ENCODE results near the gene GH1.
A peak's percentile ranks its signal among the peaks of the same experiment; 100 is the strongest.

GH1 gene

DNA sequence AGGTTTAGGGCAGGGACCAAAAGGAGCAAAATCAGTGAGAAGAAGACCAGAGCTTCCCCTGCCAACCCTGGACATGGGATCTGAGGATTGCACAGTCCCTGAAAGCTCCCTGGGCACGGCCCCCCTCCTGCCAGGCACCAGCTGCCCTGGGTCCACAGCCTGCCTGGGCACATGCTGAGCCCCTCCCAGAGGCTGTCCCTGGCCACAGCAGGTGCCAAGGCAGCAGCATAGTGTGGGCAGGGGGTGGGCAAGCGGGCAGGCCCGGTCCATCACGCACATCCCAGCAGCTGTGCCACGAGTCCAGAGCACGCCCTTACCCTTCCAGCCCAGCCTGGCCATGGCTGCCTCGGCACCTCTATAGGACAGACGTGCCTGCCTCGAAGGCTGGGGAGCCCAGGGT is 41.4 kb upstream of the GH1 start:
- Histone ChIP-seq H3K4me3 (ENCODE audit: insufficient read length, low read depth) (peak overlapping the region; percentile 13), H3K4me1 (ENCODE audit: insufficient read depth, insufficient read length) (peaks cover 18% of the 10 kb centered on the region), H3K27me3 (ENCODE audit: insufficient read depth, insufficient read length) (peaks cover 6% of the 10 kb centered on the region), H3K9ac (ENCODE audit: insufficient read length, low read depth) (peak overlapping the region; percentile 46), H3K9me3 (ENCODE audit: insufficient read depth, low read length) (no peaks in the 10 kb centered on the region), H3K36me3 (ENCODE audit: insufficient read depth, insufficient read length, low read length) (no peaks in the 10 kb centered on the region)
- DNase-seq (ENCODE audit: low read depth, low spot score): no peak
- TF ChIP-seq SUZ12 (IDR thresholded peaks at IDR 0.05; ENCODE audit: extremely low read depth, insufficient read depth, insufficient read length) (no peak), YY1 (IDR thresholded peaks at IDR 0.05; ENCODE audit: insufficient read depth, insufficient read length) (no peak), ZNF274 (IDR thresholded peaks at IDR 0.05; ENCODE audit: low read depth, low read length) (no peak)

DNA sequence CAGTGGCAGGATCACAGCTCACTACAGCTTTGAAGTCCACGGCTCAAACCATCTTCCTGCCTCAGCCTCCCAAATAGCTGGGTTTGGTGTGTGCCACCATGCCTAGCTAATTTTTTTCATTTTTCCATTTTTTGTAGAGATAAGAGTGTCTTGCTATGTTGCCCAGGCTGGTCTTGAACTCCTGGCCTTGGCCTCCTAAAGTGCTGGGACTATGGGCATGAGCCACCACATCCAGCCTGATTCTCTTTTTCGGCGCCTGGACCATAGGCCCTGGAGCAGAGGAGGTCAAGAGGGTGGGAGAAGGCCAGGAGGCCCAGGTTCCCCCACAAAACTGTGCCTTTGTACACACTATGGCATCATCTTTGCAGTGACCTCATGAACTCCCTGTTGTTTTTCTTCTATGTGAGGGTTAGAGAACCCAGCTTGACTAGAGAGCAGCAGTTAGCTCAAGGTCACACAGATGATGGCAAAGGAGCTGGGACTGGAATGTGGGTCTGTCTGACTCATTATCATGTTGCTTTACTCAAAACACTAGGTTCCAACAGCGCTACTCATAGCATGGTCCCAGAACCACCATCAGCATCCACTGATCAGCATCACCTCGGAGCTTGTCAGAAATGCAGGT is 37.8 kb upstream of the GH1 start:
- H3K36me3 ChIP-seq (ENCODE audit: insufficient read depth, insufficient read length, low read length): no peaks in the 10 kb centered on the region
- H3K27me3 ChIP-seq (ENCODE audit: insufficient read depth, insufficient read length): peaks cover 6% of the 10 kb centered on the region
- H3K4me1 ChIP-seq (ENCODE audit: insufficient read depth, insufficient read length): peaks cover 13% of the 10 kb centered on the region
- H3K4me3 ChIP-seq (ENCODE audit: insufficient read length, low read depth): no peak overlapping the region
- H3K9ac ChIP-seq (ENCODE audit: insufficient read length, low read depth): no peak overlapping the region
- no peaks in the 10 kb centered on the region for H3K9me3 ChIP-seq (ENCODE audit: insufficient read depth, low read length)
- no peak for DNase-seq (ENCODE audit: low read depth, low spot score)
- TF ChIP-seq SUZ12 (IDR thresholded peaks at IDR 0.05; ENCODE audit: extremely low read depth, insufficient read depth, insufficient read length): no peak
- TF ChIP-seq ZNF274 (IDR thresholded peaks at IDR 0.05; ENCODE audit: low read depth, low read length): no peak
- TF ChIP-seq YY1 (IDR thresholded peaks at IDR 0.05; ENCODE audit: insufficient read depth, insufficient read length): no peak

DNA sequence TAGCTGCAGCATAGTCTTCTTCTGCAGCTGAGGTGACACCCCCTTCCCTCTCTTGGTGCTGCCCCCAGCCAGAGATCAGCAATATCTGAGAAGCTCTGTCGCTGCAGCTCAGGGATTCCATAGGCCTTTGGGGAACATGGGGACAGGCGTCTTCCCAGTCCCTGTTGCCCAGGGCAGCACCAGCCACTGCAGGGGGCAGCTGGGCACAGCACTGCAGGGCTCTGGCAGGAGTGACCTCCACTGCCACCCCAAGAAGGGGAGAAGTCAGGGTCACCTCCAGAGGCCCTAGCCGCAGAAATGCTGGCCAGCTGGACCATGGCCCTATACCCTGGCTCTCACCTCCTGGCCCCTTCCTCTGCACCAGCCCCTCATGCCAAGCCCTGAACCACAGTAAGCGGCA is 37.2 kb upstream of the GH1 start:
- Histone ChIP-seq H3K36me3 (ENCODE audit: insufficient read depth, insufficient read length, low read length) (no peaks in the 10 kb centered on the region), H3K4me1 (ENCODE audit: insufficient read depth, insufficient read length) (peaks cover 14% of the 10 kb centered on the region), H3K9me3 (ENCODE audit: insufficient read depth, low read length) (no peaks in the 10 kb centered on the region), H3K27me3 (ENCODE audit: insufficient read depth, insufficient read length) (peaks cover 6% of the 10 kb centered on the region), H3K4me3 (ENCODE audit: insufficient read length, low read depth) (no peak overlapping the region), H3K9ac (ENCODE audit: insufficient read length, low read depth) (no peak overlapping the region)
- no peak for DNase-seq (ENCODE audit: low read depth, low spot score)
- TF ChIP-seq ZNF274 (IDR thresholded peaks at IDR 0.05; ENCODE audit: low read depth, low read length) (no peak), SUZ12 (IDR thresholded peaks at IDR 0.05; ENCODE audit: extremely low read depth, insufficient read depth, insufficient read length) (no peak), YY1 (IDR thresholded peaks at IDR 0.05; ENCODE audit: insufficient read depth, insufficient read length) (no peak)

DNA sequence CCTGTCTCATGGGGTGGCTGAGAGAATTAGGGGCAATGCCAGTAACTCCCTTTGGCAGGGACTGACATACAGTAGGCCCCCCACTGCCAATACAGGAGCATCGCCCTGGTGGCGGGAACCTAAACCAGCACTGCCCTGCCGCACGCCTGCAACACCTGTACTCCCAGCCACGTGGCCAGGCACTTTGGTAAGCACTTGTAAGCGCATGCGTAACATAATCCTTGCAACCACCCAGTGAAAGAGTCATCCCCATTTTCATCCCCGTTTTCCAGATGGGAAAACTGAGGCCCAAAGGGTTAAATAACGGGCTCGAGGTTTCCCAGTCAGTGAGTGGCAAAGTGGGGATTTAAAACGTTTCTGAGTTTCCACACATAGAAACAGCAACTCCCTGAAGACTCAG is 36.6 kb upstream of the GH1 start:
- Histone ChIP-seq H3K27me3 (ENCODE audit: insufficient read depth, insufficient read length) (peaks cover 5% of the 10 kb centered on the region), H3K4me3 (ENCODE audit: insufficient read length, low read depth) (no peak overlapping the region), H3K36me3 (ENCODE audit: insufficient read depth, insufficient read length, low read length) (no peaks in the 10 kb centered on the region), H3K4me1 (ENCODE audit: insufficient read depth, insufficient read length) (peaks cover 15% of the 10 kb centered on the region), H3K9me3 (ENCODE audit: insufficient read depth, low read length) (no peaks in the 10 kb centered on the region), H3K9ac (ENCODE audit: insufficient read length, low read depth) (no peak overlapping the region)
- no peak for TF ChIP-seq YY1 (IDR thresholded peaks at IDR 0.05; ENCODE audit: insufficient read depth, insufficient read length)
- no peak for TF ChIP-seq ZNF274 (IDR thresholded peaks at IDR 0.05; ENCODE audit: low read depth, low read length)
- TF ChIP-seq SUZ12 (IDR thresholded peaks at IDR 0.05; ENCODE audit: extremely low read depth, insufficient read depth, insufficient read length): no peak
- DNase-seq (ENCODE audit: low read depth, low spot score): no peak

DNA sequence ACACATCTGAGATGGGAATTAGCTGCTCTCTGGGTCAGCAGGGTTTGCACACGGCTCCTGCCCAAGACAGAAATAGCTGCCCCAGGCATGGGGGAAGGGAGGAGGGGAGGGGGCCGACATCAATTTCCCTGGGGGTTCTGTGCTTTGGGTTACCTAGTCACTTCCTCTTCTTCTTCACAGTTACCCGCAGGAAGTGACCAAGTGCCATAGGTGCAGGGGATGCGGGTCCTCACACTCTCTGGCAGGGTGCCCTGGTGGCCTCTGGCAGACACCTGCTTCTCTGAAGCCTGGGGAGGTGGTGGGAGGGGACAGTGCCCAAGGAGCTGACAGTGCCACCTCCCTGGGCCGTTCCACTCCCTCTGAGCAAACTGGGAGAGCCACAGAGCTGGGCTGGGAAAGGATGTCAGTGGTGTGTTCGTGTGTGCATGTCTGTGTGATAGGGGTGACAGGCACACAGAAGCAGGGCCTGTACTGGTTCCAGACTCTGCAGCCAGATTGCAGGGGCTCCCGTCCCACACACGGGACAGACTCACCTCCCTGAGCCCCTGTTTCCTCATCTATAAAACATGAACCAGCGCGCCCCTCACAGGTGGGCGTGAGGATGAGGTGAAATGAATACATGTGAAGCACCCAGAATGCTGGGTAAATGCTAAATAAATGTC is 35.9 kb upstream of the GH1 start:
- Histone ChIP-seq H3K4me3 (ENCODE audit: insufficient read length, low read depth) (no peak overlapping the region), H3K36me3 (ENCODE audit: insufficient read depth, insufficient read length, low read length) (no peaks in the 10 kb centered on the region), H3K27me3 (ENCODE audit: insufficient read depth, insufficient read length) (no peaks in the 10 kb centered on the region), H3K9me3 (ENCODE audit: insufficient read depth, low read length) (no peaks in the 10 kb centered on the region), H3K4me1 (ENCODE audit: insufficient read depth, insufficient read length) (peaks cover 9% of the 10 kb centered on the region), H3K9ac (ENCODE audit: insufficient read length, low read depth) (no peak overlapping the region)
- TF ChIP-seq YY1 (IDR thresholded peaks at IDR 0.05; ENCODE audit: insufficient read depth, insufficient read length) (no peak), ZNF274 (IDR thresholded peaks at IDR 0.05; ENCODE audit: low read depth, low read length) (no peak), SUZ12 (IDR thresholded peaks at IDR 0.05; ENCODE audit: extremely low read depth, insufficient read depth, insufficient read length) (no peak)
- no peak for DNase-seq (ENCODE audit: low read depth, low spot score)

DNA sequence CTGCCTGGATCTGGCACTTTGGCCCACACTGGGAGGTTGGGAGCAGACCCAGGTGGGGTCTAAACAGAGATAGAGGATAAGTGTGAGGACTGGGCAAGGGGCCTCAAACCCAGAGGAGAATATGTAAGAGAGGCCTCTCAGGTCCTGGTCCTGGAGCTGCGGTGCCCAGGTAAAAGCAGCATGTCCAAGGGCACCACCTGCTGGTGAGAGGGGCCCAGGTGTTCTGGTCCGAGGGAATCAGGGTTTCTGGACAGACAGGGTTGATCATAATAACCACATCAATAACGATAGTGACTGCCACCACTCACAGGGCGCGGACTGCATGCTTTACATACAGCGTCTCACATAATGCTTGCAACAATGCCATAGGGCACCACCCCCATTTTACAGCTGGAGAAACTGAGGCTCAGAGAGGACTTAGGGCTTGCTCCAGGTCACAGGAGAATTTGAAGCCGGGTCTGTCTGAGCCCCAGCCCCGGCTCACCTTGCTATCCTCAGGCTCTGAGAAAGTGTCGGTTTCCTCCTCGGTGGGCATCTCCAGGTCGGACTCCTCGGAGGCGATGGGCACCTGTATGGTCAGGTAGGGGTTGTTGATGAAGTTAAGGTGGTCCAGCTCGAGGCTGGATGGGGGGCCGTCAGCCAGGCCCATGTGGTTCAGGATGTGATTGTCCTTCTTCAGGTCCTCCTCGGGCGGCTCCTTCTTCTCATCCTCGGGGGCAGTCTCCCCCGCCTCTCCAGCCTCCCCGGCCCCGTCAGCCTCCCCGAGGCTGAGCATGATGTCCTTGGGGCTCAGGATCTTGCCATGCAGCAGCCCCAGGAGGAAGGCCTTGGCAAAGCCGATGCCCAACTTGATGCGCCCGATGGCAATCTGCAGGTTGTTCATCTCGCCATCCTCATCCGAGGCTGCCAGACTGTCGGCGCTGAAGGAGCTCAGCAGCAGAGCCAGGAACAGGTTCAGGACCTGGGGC is 32.6 kb upstream of the GH1 start:
- Histone ChIP-seq H3K27me3 (ENCODE audit: insufficient read depth, insufficient read length) (no peaks in the 10 kb centered on the region), H3K9ac (ENCODE audit: insufficient read length, low read depth) (peak overlapping the region; percentile 39), H3K4me1 (ENCODE audit: insufficient read depth, insufficient read length) (peaks cover 19% of the 10 kb centered on the region), H3K4me3 (ENCODE audit: insufficient read length, low read depth) (no peak overlapping the region), H3K36me3 (ENCODE audit: insufficient read depth, insufficient read length, low read length) (no peaks in the 10 kb centered on the region), H3K9me3 (ENCODE audit: insufficient read depth, low read length) (no peaks in the 10 kb centered on the region)
- no peak for DNase-seq (ENCODE audit: low read depth, low spot score)
- TF ChIP-seq YY1 (IDR thresholded peaks at IDR 0.05; ENCODE audit: insufficient read depth, insufficient read length): no peak
- no peak for TF ChIP-seq SUZ12 (IDR thresholded peaks at IDR 0.05; ENCODE audit: extremely low read depth, insufficient read depth, insufficient read length)
- no peak for TF ChIP-seq ZNF274 (IDR thresholded peaks at IDR 0.05; ENCODE audit: low read depth, low read length)
